ENCODE measurements around the gene ENOX1.

Gene ENOX1

GRCh38 chr13:43478902-43479301 lies 307.9 kb downstream of the ENOX1 start (continued):
- TF ChIP-seq ZNF37A (tag by site-specific recombination; IDR thresholded peaks at IDR 0.05), result no peak
- no peak for TF ChIP-seq ZNF211 (tag by site-specific recombination; IDR thresholded peaks at IDR 0.05; ENCODE audit: low read depth)

- Histone ChIP-seq H3K36me3 (ENCODE audit: control insufficient read depth in 2 of 2, insufficient read depth in 1 of 2, low read length in 2 of 2) (no peaks in the 10 kb centered on the region), H3K4me1 (ENCODE audit: control insufficient read depth, insufficient read depth, low read length) (no peaks in the 10 kb centered on the region), H3K27ac (ENCODE audit: extremely low read depth, low read depth, low read length) (no peak overlapping the region), H3K4me3 (ENCODE audit: low read depth, low read length) (no peak overlapping the region), H3K9me3 (ENCODE audit: control insufficient read depth, insufficient read depth, low read depth, low read length) (no peaks in the 10 kb centered on the region)
- TF ChIP-seq ZNF596 (tag by site-specific recombination; IDR thresholded peaks at IDR 0.05) (no peak), KLF8 (tag by site-specific recombination; IDR thresholded peaks at IDR 0.05) (no peak), ZFP69B (tag by site-specific recombination; IDR thresholded peaks at IDR 0.05) (no peak), ZNF426 (tag by site-specific recombination; IDR thresholded peaks at IDR 0.05) (no peak), ZXDB (tag by site-specific recombination; IDR thresholded peaks at IDR 0.05) (no peak), ZNF791 (tag by site-specific recombination; IDR thresholded peaks at IDR 0.05) (no peak), ZNF274 (IDR thresholded peaks at IDR 0.05; ENCODE audit: low read length) (no peak), ZNF274 (tag by site-specific recombination; IDR thresholded peaks at IDR 0.05; ENCODE audit: borderline replicate concordance) (no peak), ZSCAN5A (tag by site-specific recombination; IDR thresholded peaks at IDR 0.05) (no peak), ZBTB21 (tag by site-specific recombination; IDR thresholded peaks at IDR 0.05) (no peak), ZNF501 (tag by site-specific recombination; IDR thresholded peaks at IDR 0.05) (no peak), ZNF785 (tag by site-specific recombination; IDR thresholded peaks at IDR 0.05) (no peak), KLF9 (tag by site-specific recombination; IDR thresholded peaks at IDR 0.05; ENCODE audit: low read depth) (no peak), ZNF324 (tag by site-specific recombination; IDR thresholded peaks at IDR 0.05) (no peak), ZNF239 (tag by site-specific recombination; IDR thresholded peaks at IDR 0.05) (no peak)
- POLR2A ChIA-PET, result no interaction called here
- CTCF ChIA-PET, result interaction anchor here (1.2 kb wide), 1 partner anchor 11 kb away, joined by 3 read pairs; no protein-coding TSS in a partner anchor
These were observed 308.6 kb downstream of the ENOX1 start for GRCh38 chr13:43478211-43478610.

GRCh38 chr13:43475140-43475539 lies 311.6 kb downstream of the ENOX1 start:
- no peak for TF ChIP-seq KLF16 (tag by site-specific recombination; IDR thresholded peaks at IDR 0.05)
- no peak for TF ChIP-seq ZNF366 (tag by site-specific recombination; conservative IDR thresholded peaks at IDR 0.05)
- TF ChIP-seq ZNF549 (tag by site-specific recombination; IDR thresholded peaks at IDR 0.05), result no peak
- no peak for TF ChIP-seq ZSCAN16 (tag by site-specific recombination; IDR thresholded peaks at IDR 0.05)
- TF ChIP-seq ZNF341 (tag by site-specific recombination; IDR thresholded peaks at IDR 0.05; ENCODE audit: low read depth), result no peak
- no peak for TF ChIP-seq ZNF777 (tag by site-specific recombination; IDR thresholded peaks at IDR 0.05; ENCODE audit: borderline replicate concordance)
- no peak for TF ChIP-seq MZF1 (tag by site-specific recombination; IDR thresholded peaks at IDR 0.05; ENCODE audit: borderline replicate concordance)
- no peak for TF ChIP-seq ZNF792 (tag by site-specific recombination; IDR thresholded peaks at IDR 0.05)
- TF ChIP-seq GLIS1 (tag by site-specific recombination; IDR thresholded peaks at IDR 0.05), result no peak
- TF ChIP-seq ZNF791 (tag by site-specific recombination; IDR thresholded peaks at IDR 0.05), result no peak
- TF ChIP-seq KLF7 (tag by site-specific recombination; IDR thresholded peaks at IDR 0.05; ENCODE audit: borderline replicate concordance), result no peak
- no peak for TF ChIP-seq ZNF404 (tag by site-specific recombination; IDR thresholded peaks at IDR 0.05)
- TF ChIP-seq ZNF433 (tag by site-specific recombination; IDR thresholded peaks at IDR 0.05; ENCODE audit: low read depth), result no peak
- no peak for TF ChIP-seq ZNF155 (tag by site-specific recombination; IDR thresholded peaks at IDR 0.05)
- TF ChIP-seq ZEB2 (tag by site-specific recombination; IDR thresholded peaks at IDR 0.05), result no peak
- TF ChIP-seq ZBTB8A (tag by site-specific recombination; IDR thresholded peaks at IDR 0.05), result no peak
- TF ChIP-seq KLF9 (tag by site-specific recombination; IDR thresholded peaks at IDR 0.05; ENCODE audit: low read depth), result no peak
- TF ChIP-seq IKZF3 (tag by site-specific recombination; IDR thresholded peaks at IDR 0.05), result no peak
- H3K4me1 ChIP-seq (ENCODE audit: control insufficient read depth, insufficient read depth, low read length), result no peaks in the 10 kb centered on the region
- no peak overlapping the region for H3K4me3 ChIP-seq (ENCODE audit: low read depth, low read length)
- ChIA-PET POLR2A (no interaction called here), CTCF (no interaction called here)
- no peak overlapping the region for H3K27ac ChIP-seq (ENCODE audit: extremely low read depth, low read depth, low read length)
- no peaks in the 10 kb centered on the region for H3K36me3 ChIP-seq (ENCODE audit: control insufficient read depth in 2 of 2, insufficient read depth in 1 of 2, low read length in 2 of 2)
- H3K9me3 ChIP-seq (ENCODE audit: control insufficient read depth, insufficient read depth, low read depth, low read length), result no peaks in the 10 kb centered on the region

All from HEK293 (cell line).